GM12878 (cell line): Measurements from ENCODE around the gene LRRC31. TPM values are rescaled to one million over a fixed set of nuclear protein-coding genes. Genes with fewer than 3 reads are reported as not detected.

ENCODE experiments used
- ATAC-seq: fragments of 200-7000 bp; cut with Tn5 transposase; 3 replicates; pipeline ENCODE4 v1.9.1; 2020; ENCODE audit warnings: mild to moderate bottlenecking, moderate library complexity
- BruUV-seq: library from RNA; stranded (reverse); fragments of 400-500 nt; replicated peaks from 2 replicates; lab custom pipeline; 2021; lab: Mats Ljungman, UMichigan
- CTCF ChIA-PET: fragments of 300-600 bp; sonication (Branson Sonifier 250); formaldehyde crosslinking; extraction: SDS; loops from one replicate; lab custom pipeline; 2021; ENCODE audit warnings: inconsistent platforms; lab: Yijun Ruan, JAX
- POLR2A ChIA-PET: fragments of 350-600 bp; formaldehyde crosslinking; extraction: SDS; loops from one replicate; lab custom pipeline; 2021; ENCODE audit warnings: inconsistent platforms; lab: Charles Lee
- RAD21 ChIA-PET: fragments of 300-600 bp; sonication (Branson Sonifier 250); formaldehyde crosslinking; loops from one replicate; lab custom pipeline; 2023; ENCODE audit warnings: antibody characterized with exemption; ENCODE audit not compliant: unreplicated experiment; lab: Charles Lee
- SMC1A ChIA-PET: fragments of 300-600 bp; sonication (Branson Sonifier 250); formaldehyde crosslinking; loops from one replicate; lab custom pipeline; 2023; ENCODE audit not compliant: unreplicated experiment, uncharacterized antibody; lab: Charles Lee
- DNase-seq: peaks from one replicate; pipeline ENCODE4 v3.0.0-alpha.2; 2011; ENCODE audit warnings: low read depth, low spot score
- FAIRE-seq: peaks from 3 replicates; lab custom pipeline; 2011; peaks lifted over from hg19 to GRCh38; lab: Jason Lieb, UNC
- H2AFZ ChIP-seq: 2 replicates; pipeline ENCODE4 v1.6.0; 2011; ENCODE audit warnings: low read depth, low read length, control low read depth; ENCODE audit not compliant: control insufficient read depth
- H3K27ac ChIP-seq: 2 replicates; pipeline ENCODE4 v1.5.1; 2011; ENCODE audit warnings: control low read depth; ENCODE audit not compliant: control insufficient read depth, insufficient read depth
- H3K27me3 ChIP-seq, 2 experiments: replicated peaks in 1 of 2; 2 replicates each; pipeline versions ENCODE4 v1.6.0 to v1.6.1; 2011; ENCODE audit warnings: low read length in 1 of 2; ENCODE audit not compliant: control insufficient read depth in 2 of 2, insufficient read depth in 2 of 2
- H3K36me3 ChIP-seq, 2 experiments: 2 replicates each; pipeline ENCODE4 v1.5.1; 2011; ENCODE audit warnings: low read length in 1 of 2; ENCODE audit not compliant: control insufficient read depth in 2 of 2, insufficient read depth in 2 of 2
- H3K4me1 ChIP-seq: 2 replicates; pipeline ENCODE4 v1.6.1; 2011; ENCODE audit warnings: mild to moderate bottlenecking, low read length, moderate library complexity, mixed read lengths; ENCODE audit not compliant: control insufficient read depth, insufficient read depth
- H3K4me2 ChIP-seq: 2 replicates; pipeline ENCODE4 v1.6.0; 2011; ENCODE audit warnings: control low read depth; ENCODE audit not compliant: control insufficient read depth, insufficient read depth
- H3K4me3 ChIP-seq: fragments of 200-600 bp; sonication (generic); 2 replicates; pipeline ENCODE4 v1.5.1; 2016
- H3K79me2 ChIP-seq: 2 replicates; pipeline ENCODE4 v1.6.0; 2011; ENCODE audit warnings: low read length; ENCODE audit not compliant: control insufficient read depth, insufficient read depth
- H3K9ac ChIP-seq: 2 replicates; pipeline ENCODE4 v1.8.0; 2011; ENCODE audit warnings: low read length, control low read depth, mixed read lengths; ENCODE audit not compliant: control insufficient read depth, insufficient read depth
- H3K9me3 ChIP-seq: replicated peaks from 3 replicates; pipeline ENCODE4 v1.5.1; 2011; ENCODE audit warnings: mild to moderate bottlenecking, low read length; ENCODE audit not compliant: control insufficient read depth, insufficient read depth
- H4K20me1 ChIP-seq: 2 replicates; pipeline ENCODE4 v1.6.0; 2011; ENCODE audit not compliant: control insufficient read depth, insufficient read depth
- BCL11A ChIP-seq: IDR thresholded peaks from 2 replicates; pipeline ENCODE4 v1.6.1; 2011; ENCODE audit warnings: low read depth, low read length
- BMI1 ChIP-seq: fragments of 450-650 bp; IDR thresholded peaks from 2 replicates; pipeline ENCODE4 v1.6.1; 2016; ENCODE audit warnings: mild to moderate bottlenecking, moderate library complexity, borderline replicate concordance
- CHD1 ChIP-seq: IDR thresholded peaks from 2 replicates; pipeline ENCODE4 v1.6.1; 2012; ENCODE audit warnings: low read depth, low read length, improper control_type of control experiment
- CHD2 ChIP-seq: IDR thresholded peaks from 2 replicates; pipeline ENCODE4 v1.6.1; 2011; ENCODE audit warnings: low read depth, low read length, improper control_type of control experiment, borderline replicate concordance
- CUX1 ChIP-seq: IDR thresholded peaks from 2 replicates; pipeline ENCODE4 v1.6.1; 2012; ENCODE audit warnings: improper control_type of control experiment, low read depth, low read length; ENCODE audit not compliant: insufficient replicate concordance
- E4F1 ChIP-seq: fragments of 450-650 bp; IDR thresholded peaks from 2 replicates; pipeline ENCODE4 v1.6.1; 2018; ENCODE audit warnings: borderline replicate concordance, mild to moderate bottlenecking; ENCODE audit not compliant: partially characterized antibody
- ESRRA ChIP-seq: IDR thresholded peaks from 2 replicates; pipeline ENCODE4 v1.6.1; 2012; ENCODE audit warnings: mild to moderate bottlenecking, low read length, improper control_type of control experiment
- NFYA ChIP-seq: IDR thresholded peaks from 2 replicates; pipeline ENCODE4 v1.6.1; 2011; ENCODE audit warnings: low read depth, mild to moderate bottlenecking, low read length, improper control_type of control experiment, borderline replicate concordance
- NFYB ChIP-seq: IDR thresholded peaks from 2 replicates; pipeline ENCODE4 v1.6.1; 2011; ENCODE audit warnings: low read depth, mild to moderate bottlenecking, low read length, improper control_type of control experiment, moderate library complexity; ENCODE audit not compliant: insufficient read depth
- NR2F1 ChIP-seq: fragments of 450-650 bp; conservative IDR thresholded peaks from 2 replicates; pipeline ENCODE4 v1.6.1; 2017; ENCODE audit warnings: mild to moderate bottlenecking
- POLR2AphosphoS2 ChIP-seq: IDR thresholded peaks from 2 replicates; pipeline ENCODE4 v1.6.1; 2011; ENCODE audit warnings: low read depth, mild to moderate bottlenecking, low read length, improper control_type of control experiment, moderate library complexity
- RELB ChIP-seq: fragments of 450-650 bp; IDR thresholded peaks from 2 replicates; pipeline ENCODE4 v1.6.1; 2017; ENCODE audit warnings: low read depth, mild to moderate bottlenecking, moderate library complexity
- SIX5 ChIP-seq: IDR thresholded peaks from 2 replicates; pipeline ENCODE4 v1.6.1; 2011; ENCODE audit warnings: mild to moderate bottlenecking, low read depth, low read length, moderate library complexity; ENCODE audit not compliant: severe bottlenecking
- STAT1 ChIP-seq: fragments of 450-650 bp; conservative IDR thresholded peaks from 2 replicates; pipeline ENCODE4 v1.6.1; 2014; ENCODE audit warnings: antibody characterized with exemption, mild to moderate bottlenecking
- STAT3 ChIP-seq: IDR thresholded peaks from 2 replicates; pipeline ENCODE4 v1.6.1; 2011; ENCODE audit warnings: low read depth, low read length, improper control_type of control experiment
- WGBS: methylation state at CpG from one replicate; pipeline ENCODE4 v1.1.6; 2016; ENCODE audit warnings: low lambda C conversion rate; ENCODE audit not compliant: insufficient replicate concordance, insufficient coverage; ENCODE audit errors: missing lambda C conversion rate; 5-methylcytosine and 5-hydroxymethylcytosine counted together
- in situ Hi-C: fragments of 300-500 bp; cut with MboI; formaldehyde crosslinking; loops from 9 replicates; pipeline ENCODE4 v1.14.3; 2018; ENCODE audit warnings: mixed read lengths
- intact Hi-C: fragments of 100-400 bp; cut with micrococcal nuclease; formaldehyde crosslinking; loops from one replicate; pipeline ENCODE4 v1.14.2; 2022; ENCODE audit not compliant: unreplicated experiment
- polyA plus RNA-seq, 11 experiments: library from polyadenylated mRNA; depleted of rRNA in 4 of 11; unstranded in 6 of 11; stranded (reverse) in 5 of 11; fragments of >200 nt; fragmentation: Nextera tagmentation in 4 of 11; fragmentation: Illumina TruSeq in 1 of 11; extraction: Ambion mirVana in 4 of 11; extraction: Trizol in 1 of 11; gene quantifications; 1 replicate in 1 of 11; 2 replicates in 10 of 11; pipeline versions ENCODE4 v1.2.1 to v1.2.3, GENCODE V29; 2011 to 2016; ENCODE audit warnings: inconsistent platforms in 2 of 11, missing spikeins in 2 of 11, low read depth in 1 of 11
- total RNA-seq, 4 experiments: library from RNA; depleted of rRNA in 3 of 4; stranded (reverse); fragments of >200 nt in 3 of 4; fragmentation: Illumina TruSeq in 1 of 4; extraction: Trizol in 1 of 4; gene quantifications; 2 replicates each; pipeline versions ENCODE4 v1.2.1 to v1.2.3, GENCODE V29; 2013 to 2021

LRRC31 gene
- total and polyA plus RNA-seq, 10 of the 15 experiments (the other 5 are each of a cell fraction or from before 2014, with no cell fraction given), result 0.04 to 0.06 (median 0.06) TPM; not detected in 7

- TF ChIP-seq CUX1 (no peak), POLR2AphosphoS2 (no peak), CHD1 (no peak), BMI1 (no peak)
Observed at GRCh38 chr3:169861871-169862270, 7.9 kb downstream of the LRRC31 start (continued).

GRCh38 chr3:169857811-169858210 lies 11.9 kb downstream of the LRRC31 start:
- ChIA-PET SMC1A (interaction anchor here (0.6 to 2.1 kb wide), 3 partner anchors 25 to 286 kb away, joined by 3 to 7 read pairs (median 4); no protein-coding TSS in a partner anchor), CTCF (no interaction called here), RAD21 (no interaction called here), POLR2A (interaction anchor here (0.7 kb wide), 1 partner anchor 108 kb away, joined by 5 read pairs; no protein-coding TSS in a partner anchor)
- Histone ChIP-seq H3K79me2 (no peaks in the 10 kb centered on the region), H4K20me1 (no peaks in the 10 kb centered on the region), H3K36me3 (no peaks in the 10 kb centered on the region), H3K4me3 (no peak overlapping the region), H3K4me1 (no peaks in the 10 kb centered on the region), H3K27ac (no peak overlapping the region), H3K27me3 (peaks cover 1 to 4% of the 10 kb centered on the region in 2 experiments; a peak in 3 of 4 replicates), H3K9me3 (no peaks in the 10 kb centered on the region), H3K9ac (no peak overlapping the region), H2AFZ (no peak overlapping the region), H3K4me2 (no peak overlapping the region)
- 50% methylated on average over 2 of the region's 2 CpGs for WGBS
- BruUV-seq, result no TSS peak
- intact Hi-C loops, result no loop called here
- DNase-seq, result no peak
- in situ Hi-C loops, result no loop called here
- no peak for ATAC-seq
- FAIRE-seq, result no peak
- TF ChIP-seq NR2F1, result no peak
- TF ChIP-seq E4F1, result no peak
- TF ChIP-seq RELB, result no peak
- TF ChIP-seq ESRRA, result no peak
- TF ChIP-seq STAT3, result no peak
- TF ChIP-seq NFYB, result no peak
- TF ChIP-seq BCL11A, result no peak
- no peak for TF ChIP-seq STAT1
- no peak for TF ChIP-seq SIX5
- no peak for TF ChIP-seq CHD2
- TF ChIP-seq NFYA, result no peak
